Amygdala (tissue), 56 donors: ENCODE measurements around the gene CDH6.

Experiments
- DNase-seq, 56 donors: peaks; one replicate each; lab custom pipeline; 2025; lab: John Stamatoyannopoulos, UW

CDH6 gene

DNA sequence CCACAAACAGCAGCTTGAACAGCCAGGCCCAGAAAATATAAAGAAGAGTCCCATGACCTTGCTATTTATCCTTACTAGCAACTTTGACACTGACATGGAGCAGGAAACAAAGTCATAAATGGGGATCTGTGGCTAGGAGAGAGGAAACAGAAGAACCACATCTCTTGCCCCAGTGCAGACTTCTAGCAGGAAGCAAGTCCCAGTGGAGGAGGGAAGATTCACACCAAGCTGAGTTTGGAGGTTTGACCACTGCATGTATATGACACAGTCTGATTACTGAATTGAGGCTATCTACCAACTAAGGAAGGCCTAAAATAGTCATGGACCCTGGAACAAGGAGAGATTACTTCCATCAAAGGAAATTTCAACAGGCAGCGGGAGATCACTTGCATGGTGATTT is 51.4 kb downstream of the CDH6 start:
- no peak for DNase-seq

DNA sequence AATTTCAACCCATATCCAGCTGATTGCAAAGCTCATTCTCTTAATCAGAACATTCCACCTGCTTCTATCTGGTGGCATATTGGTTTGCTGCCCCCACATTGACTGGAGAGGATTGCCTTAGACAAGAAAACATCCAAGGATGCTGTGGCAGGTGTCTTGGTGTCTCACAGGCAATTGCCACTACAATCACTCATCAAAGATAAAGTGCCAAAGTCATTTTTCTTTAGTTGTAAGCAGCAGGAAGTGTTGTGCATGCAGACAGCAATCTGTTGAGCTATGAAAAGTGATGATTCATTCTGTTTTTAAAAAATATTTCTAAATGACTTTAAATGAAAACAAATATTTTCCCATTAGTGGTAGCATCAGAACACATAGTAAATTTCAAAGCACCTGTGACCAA is 53.9 kb downstream of the CDH6 start:
- no peak for DNase-seq

DNA sequence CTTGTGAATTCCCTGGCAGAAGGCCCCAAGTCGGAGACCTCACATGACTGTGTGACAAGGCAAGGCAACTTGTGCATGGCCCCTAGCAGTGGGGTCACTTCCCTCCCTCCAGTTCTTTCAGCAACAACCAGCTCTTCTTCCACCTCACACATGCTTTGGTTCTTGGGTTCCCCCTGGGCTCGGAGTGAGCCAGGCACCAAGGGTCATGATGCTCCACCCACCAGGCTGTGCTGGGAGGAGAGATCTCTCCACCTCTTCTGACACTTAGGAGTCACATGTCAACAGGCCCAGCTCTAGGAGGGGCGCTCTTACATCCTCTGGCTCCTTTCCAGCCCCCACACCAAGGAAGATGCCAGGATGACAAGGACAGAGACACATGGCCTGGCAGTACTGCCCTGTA is 56.7 kb downstream of the CDH6 start:
- no peak for DNase-seq

DNA sequence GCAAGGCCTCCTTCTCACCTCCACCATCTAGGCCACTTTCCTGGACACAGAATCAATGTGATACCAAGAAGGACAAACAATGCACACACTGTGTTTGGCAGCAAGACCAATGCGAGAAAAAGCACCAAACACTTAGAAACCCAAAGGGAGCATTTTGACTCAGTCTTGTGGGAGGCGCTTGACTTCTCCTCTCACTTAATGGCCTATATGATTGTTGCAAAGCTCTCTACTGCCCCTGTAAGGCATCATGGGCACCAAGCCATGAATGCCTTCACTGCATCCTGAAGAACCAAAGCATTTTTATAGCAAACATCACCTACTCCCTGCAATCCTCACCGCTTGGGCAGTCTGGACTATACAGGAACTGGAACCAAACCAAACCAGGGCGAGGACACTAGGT is 57.5 kb downstream of the CDH6 start:
- no peak for DNase-seq

DNA sequence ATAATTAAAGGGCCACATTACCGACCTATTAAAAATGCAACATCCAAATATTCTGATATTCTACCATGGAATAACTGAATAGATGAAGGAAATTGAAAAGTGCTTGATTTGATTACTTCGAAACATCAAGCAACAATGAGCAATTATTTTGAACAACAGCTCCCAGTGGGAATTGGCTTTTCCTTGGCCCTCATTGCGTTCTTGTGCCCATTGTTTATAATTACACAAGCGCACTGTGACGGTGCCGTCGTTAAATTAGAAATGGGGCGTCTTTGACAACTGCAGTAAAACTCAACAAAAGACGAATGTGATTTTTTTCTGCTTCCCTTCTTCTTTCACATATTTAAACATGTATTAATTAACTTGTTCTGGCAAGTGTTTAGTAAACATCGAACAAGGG is 61.6 kb downstream of the CDH6 start:
- no peak for DNase-seq

DNA sequence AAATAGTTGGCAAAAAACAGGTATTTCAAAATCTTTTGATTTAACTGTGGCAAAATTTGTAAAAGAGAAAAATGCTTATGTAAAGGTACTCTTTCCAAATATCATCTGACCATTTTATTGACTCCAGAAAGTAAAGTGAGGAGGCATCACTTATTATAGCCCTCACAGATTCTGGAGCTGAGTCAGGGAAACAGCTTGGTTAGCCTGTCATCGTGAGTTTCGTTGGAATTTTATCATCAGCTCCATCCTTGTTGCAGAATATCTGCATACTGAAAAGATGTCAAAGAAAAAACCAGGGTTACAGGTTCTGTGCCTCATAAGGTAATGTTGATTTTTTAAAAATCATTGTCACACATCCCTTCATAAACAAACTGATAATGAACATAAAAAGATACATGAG is 74.8 kb downstream of the CDH6 start:
- no peak for DNase-seq

DNA sequence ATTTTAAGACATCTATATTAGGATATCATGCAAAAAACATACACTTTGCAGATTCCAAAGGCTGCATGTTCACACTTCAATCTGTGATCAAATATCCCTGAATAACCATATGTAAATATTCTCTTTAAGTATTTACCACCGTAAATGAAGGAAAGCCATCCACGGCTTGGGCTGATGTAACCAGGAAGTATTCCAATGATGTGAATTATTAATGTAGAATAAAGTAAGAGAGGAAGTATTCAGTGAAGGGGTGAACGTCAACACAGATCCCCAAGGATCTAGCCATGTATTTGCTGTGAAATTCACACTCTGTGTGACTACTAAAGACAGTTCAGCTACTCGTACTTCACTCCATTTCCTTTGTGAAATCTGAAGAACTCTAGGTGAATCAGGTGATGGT is 75.2 kb downstream of the CDH6 start:
- DNase-seq = no peak

DNA sequence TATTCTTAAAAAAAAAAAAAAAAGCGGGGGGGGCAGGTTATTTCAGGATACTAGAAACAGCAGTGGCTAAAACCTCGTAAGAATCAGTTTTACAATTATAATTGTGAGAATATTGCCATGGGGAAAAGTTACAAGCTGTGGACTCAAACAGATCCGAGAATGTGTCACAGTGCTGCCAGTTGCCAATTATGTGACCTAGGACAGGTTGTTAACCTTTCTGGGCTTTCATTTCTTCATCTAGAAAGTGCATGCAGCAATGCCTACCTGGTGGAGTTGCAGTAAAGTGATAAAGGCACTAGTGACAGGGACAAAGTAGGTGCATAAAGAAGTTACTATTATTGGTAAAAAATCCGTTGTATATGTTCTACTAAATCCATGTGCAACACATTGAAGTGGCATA is 75.8 kb downstream of the CDH6 start:
- DNase-seq = no peak

DNA sequence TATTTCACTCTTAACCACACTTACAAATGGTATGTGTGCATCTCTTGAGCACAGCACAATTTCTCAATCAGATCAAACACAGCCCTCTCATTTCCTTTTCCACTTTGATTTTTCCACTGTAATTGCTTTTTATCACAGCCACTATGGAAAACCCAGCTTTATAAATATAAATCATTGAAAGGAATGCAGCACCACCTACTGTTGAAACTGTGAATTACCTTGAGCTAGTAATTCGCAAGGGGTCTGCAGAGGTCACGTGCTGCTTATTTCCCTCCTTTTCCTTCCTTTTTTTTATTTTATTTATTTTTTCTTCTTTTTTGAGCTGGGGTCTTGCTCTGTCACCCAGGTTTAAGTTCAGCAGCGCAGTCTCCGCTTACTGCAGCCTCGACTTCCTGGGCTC is 76.9 kb downstream of the CDH6 start:
- DNase-seq = no peak

DNA sequence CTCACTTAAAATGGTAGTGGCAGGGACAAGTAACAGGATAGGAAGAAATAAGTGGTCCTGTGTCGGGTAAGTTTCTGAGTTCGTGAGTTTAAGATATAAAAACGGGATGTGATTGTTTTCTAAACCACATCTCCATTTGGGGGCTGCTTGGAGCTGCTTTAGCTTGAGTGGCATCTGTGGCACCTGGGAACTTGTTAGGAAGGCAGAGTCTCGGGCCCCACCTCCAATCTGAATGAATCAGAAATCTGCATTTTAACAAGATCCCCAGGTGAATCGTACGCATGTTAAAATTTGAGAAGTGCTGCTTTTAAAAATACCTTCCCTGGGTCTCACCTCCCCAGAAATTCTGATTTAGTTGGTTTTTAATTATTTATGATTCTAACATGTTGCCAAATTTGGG is 78.1 kb downstream of the CDH6 start:
- no peak for DNase-seq

DNA sequence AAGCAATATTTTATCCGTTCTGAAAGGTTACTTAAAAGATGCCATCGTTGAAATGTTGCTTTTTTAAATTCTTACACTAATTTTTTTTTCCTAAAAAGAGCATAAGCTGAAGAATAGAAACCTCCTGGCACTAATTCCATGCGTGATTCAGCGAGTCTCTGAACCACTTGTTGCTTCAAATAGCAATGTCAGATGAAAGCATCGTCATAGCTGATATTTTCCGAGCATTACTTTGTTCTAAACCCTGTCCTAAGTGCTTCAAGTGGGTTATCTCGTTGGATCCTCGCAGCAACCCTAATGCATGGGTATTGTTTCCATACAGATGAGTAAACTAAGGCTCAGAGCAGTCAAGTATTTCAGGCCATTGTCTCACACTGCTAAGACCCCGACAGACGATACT is 79.7 kb downstream of the CDH6 start:
- no peak for DNase-seq

DNA sequence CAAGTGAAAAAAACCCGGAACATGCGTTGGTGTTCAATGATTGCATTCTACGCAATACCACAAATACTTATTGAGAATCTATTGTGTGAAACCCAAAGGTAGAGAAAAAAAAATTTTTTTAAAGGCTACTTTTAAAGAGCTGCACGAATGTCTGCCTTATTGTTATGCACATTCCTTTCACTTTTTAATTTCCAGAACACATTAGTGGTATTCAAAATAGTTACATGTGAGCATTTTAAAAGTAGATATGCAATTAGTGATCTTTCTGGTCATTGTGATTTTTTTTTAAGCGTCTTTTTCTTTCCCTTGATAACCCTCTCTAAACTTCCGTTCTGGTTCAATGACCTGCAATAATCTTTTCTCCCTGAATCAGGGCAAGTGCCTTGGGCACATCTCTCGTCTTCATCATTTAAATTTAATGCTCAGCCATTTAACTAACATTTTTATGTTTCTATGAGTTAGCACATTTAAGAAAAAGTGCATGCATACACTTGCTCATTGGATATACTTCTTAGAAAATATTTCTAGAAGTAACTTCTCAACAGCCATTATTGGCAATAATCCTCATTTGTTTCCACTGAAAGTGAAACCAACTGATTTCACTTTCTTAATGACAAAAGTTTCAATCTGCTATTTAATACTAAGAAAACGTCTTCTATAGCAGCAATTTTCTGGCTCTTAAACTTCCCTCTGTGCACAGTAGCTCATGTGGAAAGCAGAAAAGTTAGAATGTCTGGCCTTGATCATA is 80.3 kb downstream of the CDH6 start:
- no peak for DNase-seq

DNA sequence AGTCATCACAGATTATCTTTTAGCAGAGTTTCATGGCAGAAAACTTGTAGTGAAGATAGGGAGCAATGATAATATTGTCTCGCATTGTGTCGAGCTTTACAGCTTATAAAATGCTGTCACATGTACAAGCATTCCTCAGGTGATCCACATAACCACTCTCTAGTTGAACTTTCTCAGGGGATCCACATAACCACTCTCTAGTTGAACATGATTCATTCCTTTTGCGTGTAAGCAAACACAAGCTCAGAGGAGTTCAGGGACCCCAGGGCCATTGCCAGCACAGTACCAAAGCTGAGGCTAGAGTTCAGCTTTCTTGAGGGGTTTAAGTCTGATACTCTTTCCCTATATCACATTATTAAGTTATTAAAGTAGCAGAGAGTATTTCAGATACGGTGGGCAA is 86.7 kb downstream of the CDH6 start:
- DNase-seq = no peak

DNA sequence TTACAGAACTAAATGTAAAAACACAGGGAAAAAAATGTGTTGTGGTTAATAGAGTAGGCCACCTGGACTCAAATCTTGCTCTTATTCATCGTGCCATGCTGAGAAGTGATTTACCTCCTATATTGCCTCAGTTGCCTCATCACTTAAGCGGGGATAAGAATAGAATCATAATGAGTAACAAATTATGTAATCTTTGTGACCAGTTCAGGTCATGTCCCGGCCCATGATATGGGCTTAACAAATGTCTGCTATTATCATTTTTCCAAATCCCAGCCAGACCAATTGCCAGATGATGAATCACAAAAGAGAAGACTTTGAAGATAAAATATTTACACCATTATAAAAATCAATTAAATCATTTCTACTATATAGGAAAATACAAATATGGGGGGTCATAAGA is 89.8 kb downstream of the CDH6 start:
- no peak for DNase-seq

DNA sequence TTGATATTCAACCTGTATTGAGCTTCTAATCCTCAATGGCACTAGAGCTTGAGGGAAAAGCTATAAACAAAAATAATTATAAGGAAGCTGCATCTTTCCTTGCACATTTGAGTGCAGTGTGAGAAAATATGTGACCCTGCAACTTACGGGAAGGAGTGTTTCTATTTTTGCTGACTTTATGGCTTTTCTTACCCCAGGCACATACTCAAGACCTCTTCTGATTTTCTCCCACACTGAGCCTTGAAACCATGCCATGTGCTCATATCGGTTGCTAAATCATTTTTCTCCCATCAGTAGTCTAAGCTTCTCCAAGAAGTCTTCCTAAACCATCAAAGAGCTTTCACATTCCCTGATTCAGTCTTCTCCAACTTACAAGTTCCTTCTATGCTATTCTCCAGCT is 91.5 kb downstream of the CDH6 start:
- no peak for DNase-seq

DNA sequence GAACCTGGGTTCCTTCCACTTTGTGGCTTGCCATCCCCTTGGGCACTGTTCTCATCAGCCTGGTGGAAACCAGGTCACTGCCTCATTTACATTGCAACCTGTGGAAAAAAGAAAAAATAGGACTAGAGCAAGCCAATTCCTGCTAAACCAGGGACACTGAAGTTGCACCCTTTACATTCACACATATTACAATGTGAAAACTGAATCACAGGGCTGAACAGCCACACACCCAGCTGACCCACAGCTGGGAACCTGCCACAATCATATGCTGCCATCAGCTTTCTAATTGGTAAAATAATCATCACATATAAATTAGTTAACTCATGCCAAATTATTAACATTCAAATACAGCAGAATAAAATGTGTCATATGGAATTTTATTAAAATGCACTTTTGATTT is 94.5 kb downstream of the CDH6 start:
- no peak for DNase-seq

DNA sequence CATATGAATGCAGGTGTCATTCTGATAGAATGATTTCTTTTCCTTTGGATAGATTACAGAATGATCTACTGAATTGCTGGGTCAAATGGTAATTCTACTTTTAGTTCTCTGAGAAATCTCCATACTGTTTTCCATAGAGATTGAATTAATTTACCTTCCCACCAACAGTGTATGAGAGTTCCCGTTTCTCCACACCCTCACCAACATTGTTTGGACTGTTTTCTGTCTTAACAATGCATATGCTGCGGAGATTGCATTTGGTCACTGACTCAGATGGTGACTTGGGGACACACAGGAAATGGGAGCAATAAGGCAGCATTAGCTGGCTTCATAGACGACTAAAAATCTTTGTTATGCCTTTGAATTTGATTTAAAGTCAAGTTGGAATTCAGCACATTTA is 95.9 kb downstream of the CDH6 start:
- DNase-seq = no peak

DNA sequence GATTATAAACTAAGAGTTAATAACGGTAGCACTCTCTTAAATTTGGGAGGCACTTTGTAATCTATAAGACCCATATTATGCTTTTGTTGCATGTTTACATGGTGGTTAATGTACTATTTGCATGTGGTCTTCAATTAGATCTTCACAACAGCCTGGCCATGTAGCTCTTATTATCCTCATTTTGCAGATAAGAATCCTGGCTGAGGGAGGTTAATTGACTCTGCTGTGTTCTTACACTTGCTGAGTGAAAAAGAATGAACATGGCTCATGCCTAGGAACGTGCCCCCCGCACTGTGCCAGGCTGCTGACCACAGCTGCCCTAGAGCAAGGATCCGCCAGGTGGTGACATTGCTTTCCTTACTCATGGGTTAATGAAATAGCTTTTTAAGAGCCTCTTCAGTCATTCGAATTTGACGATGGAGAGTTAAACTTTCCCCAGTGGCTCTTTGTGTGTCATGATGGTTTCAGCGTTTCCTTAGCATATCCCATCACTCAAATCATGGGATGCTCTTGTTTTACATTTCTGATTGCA is 97.9 kb downstream of the CDH6 start:
- peak in 1 of 56 donors; percentile 1 for DNase-seq

DNA sequence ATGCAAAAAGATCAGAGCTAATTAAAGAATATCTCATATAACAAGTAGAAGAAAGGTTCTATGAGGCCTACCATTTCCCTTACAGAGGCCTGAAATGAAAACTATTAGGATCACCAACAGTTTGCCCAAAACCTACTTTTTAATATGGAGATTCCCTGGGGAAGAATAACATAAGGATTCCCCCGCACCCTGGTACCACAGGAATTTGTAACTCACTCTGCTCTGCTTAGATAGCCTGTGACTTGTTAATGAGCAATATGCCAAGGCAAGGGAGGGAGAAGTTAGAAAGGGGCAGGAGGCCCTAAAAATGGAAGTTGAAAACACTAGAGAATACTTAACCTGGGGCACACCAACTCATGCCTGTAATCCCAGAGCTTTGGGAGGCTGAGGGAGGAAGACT is 107.0 kb downstream of the CDH6 start:
- DNase-seq = no peak

DNA sequence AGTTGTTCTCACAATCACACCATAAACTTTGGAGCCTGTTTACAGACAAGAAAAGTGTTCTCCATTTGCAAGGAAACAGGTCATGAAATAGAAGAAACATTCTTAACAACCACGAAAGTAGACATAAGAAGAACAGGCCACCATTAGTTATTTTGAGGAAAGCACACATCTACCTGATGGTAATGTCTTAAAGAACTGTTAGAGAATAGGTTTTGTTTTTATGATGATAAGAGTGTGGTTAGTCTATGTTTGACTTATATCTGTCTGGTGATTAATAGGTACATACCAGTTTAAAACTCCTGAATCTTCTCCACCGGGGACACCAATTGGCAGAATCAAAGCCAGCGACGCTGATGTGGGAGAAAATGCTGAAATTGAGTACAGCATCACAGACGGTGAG is 108.3 kb downstream of the CDH6 start:
- no peak for DNase-seq

DNA sequence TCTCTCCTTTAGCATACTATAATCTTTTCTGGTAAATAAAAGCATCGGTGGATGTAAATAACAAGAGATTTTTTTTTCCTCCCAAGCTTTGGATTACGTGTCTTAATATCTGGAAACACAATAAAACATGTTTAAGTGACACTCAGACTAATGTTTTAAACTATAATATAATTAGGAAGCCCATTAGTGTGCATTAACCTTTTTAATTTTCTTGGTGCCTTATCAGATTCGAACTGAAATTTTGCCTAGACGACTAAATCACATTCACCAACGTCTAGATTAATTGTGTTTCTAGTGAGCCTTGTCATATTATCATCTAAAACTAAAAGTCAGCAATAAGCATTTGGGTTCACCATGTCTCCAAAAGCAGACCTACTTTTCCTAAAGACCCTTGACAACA is 110.2 kb downstream of the CDH6 start:
- no peak for DNase-seq

DNA sequence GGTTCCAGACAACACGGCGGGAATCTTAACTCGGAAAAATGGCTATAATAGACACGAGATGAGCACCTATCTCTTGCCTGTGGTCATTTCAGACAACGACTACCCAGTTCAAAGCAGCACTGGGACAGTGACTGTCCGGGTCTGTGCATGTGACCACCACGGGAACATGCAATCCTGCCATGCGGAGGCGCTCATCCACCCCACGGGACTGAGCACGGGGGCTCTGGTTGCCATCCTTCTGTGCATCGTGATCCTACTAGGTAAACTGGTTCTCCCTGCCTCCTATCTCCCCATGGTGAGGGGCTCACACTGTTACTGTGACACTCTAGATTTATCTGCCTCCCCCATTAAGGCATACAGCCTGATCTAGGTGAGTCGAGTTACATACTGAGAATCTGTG is 124.2 kb downstream of the CDH6 start:
- DNase-seq = no peak

DNA sequence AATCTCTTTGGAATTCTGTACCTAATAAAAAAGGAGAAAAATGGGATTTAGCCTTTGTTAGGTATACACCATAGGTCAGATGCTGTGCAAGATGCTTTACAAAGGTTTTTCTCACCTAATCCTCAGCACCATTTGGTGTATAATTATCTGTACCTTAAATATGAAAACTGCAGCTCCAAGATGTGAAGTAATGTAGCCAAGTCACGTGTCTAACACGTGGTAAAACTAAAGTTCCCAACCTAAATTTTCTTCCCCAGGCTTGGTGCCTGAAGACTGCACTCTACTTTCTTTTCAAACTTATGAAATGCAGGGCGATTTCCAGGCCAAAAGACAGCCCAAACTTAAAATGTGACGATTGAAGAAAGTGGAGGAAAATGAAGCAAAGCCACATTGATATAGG is 125.8 kb downstream of the CDH6 start:
- no peak for DNase-seq
